ENCODE data around the gene CRLF2. TPM values are rescaled to one million over a fixed set of nuclear protein-coding genes. Genes with fewer than 3 reads are reported as not detected.
"Not testable (repeated sequence)": the region's sequence is repeated elsewhere in the genome, so short reads cannot be mapped to it uniquely, and the experiment has no call there.

Gene CRLF2
- total RNA-seq, 1 donor from 2014 or later, result not detected

- H3K27me3 Mint-ChIP-seq; CTCF ChIA-PET; H3K27ac Mint-ChIP-seq; DNase-seq; H3K36me3 Mint-ChIP-seq (ENCODE audit: low read depth); H3K4me3 Mint-ChIP-seq; H3K9me3 Mint-ChIP-seq; ATAC-seq (ENCODE audit: low read depth); H3K4me1 Mint-ChIP-seq; intact Hi-C loops (cut with micrococcal nuclease); POLR2A ChIA-PET: not testable (repeated sequence)
Observed at GRCh38 chrX:1174609-1175545, 37.6 kb downstream of the CRLF2 start.

GRCh38 chrX:1173435-1173834 is 39.0 kb downstream of the CRLF2 start:
- H3K36me3 Mint-ChIP-seq (ENCODE audit: low read depth); H3K27me3 Mint-ChIP-seq; intact Hi-C loops (cut with micrococcal nuclease); CTCF ChIA-PET; H3K4me3 Mint-ChIP-seq; H3K27ac Mint-ChIP-seq; ATAC-seq (ENCODE audit: low read depth); H3K9me3 Mint-ChIP-seq; POLR2A ChIA-PET; H3K4me1 Mint-ChIP-seq; DNase-seq: not testable (repeated sequence)

- intact Hi-C loops (cut with micrococcal nuclease), result no loop called here
- no peaks in the 10 kb centered on the region for H3K36me3 Mint-ChIP-seq (ENCODE audit: low read depth)
- H3K27me3 Mint-ChIP-seq, result no peaks in the 10 kb centered on the region
Observed at GRCh38 chrX:1172496-1172895, 40.0 kb downstream of the CRLF2 start.

GRCh38 chrX:1171915-1172314 is 40.5 kb downstream of the CRLF2 start:
- POLR2A ChIA-PET; CTCF ChIA-PET; H3K4me3 Mint-ChIP-seq; H3K36me3 Mint-ChIP-seq (ENCODE audit: low read depth); DNase-seq; intact Hi-C loops (cut with micrococcal nuclease); H3K27me3 Mint-ChIP-seq; ATAC-seq (ENCODE audit: low read depth); H3K4me1 Mint-ChIP-seq; H3K27ac Mint-ChIP-seq; H3K9me3 Mint-ChIP-seq: not testable (repeated sequence)

More at GRCh38 chrX:1172496-1172895, 40.0 kb downstream of the CRLF2 start:
- H3K4me3 Mint-ChIP-seq, result no peak overlapping the region
- no peaks in the 10 kb centered on the region for H3K4me1 Mint-ChIP-seq
- H3K27ac Mint-ChIP-seq, result no peak overlapping the region
- ATAC-seq (ENCODE audit: low read depth) (no peak), DNase-seq (no peak)
- ChIA-PET POLR2A (no interaction called here), CTCF (no interaction called here)
- H3K9me3 Mint-ChIP-seq, result no peaks in the 10 kb centered on the region
- no peak for TF ChIP-seq CTCF (IDR thresholded peaks at IDR 0.05)

GRCh38 chrX:1170243-1170642 is 42.2 kb downstream of the CRLF2 start:
- TF ChIP-seq CTCF (IDR thresholded peaks at IDR 0.05), result no peak
- Mint-ChIP-seq H3K27me3 (peaks cover 3% of the 10 kb centered on the region), H3K27ac (no peak overlapping the region), H3K9me3 (no peaks in the 10 kb centered on the region), H3K4me3 (no peak overlapping the region), H3K4me1 (peaks cover 4% of the 10 kb centered on the region), H3K36me3 (ENCODE audit: low read depth) (no peaks in the 10 kb centered on the region)
- DNase-seq (no peak), ATAC-seq (ENCODE audit: low read depth) (no peak)
- ChIA-PET POLR2A (no interaction called here), CTCF (no interaction called here)
- intact Hi-C loops (cut with micrococcal nuclease), result no loop called here

GRCh38 chrX:1169189-1169588 is 43.3 kb downstream of the CRLF2 start:
- Mint-ChIP-seq H3K27ac (no peak overlapping the region), H3K9me3 (no peaks in the 10 kb centered on the region), H3K4me3 (no peak overlapping the region), H3K4me1 (peaks cover 8% of the 10 kb centered on the region), H3K36me3 (ENCODE audit: low read depth) (no peaks in the 10 kb centered on the region), H3K27me3 (peaks cover 7% of the 10 kb centered on the region)
- ChIA-PET POLR2A (no interaction called here), CTCF (no interaction called here)
- no peak for TF ChIP-seq CTCF (IDR thresholded peaks at IDR 0.05)
- intact Hi-C loops (cut with micrococcal nuclease), result no loop called here
- ATAC-seq (ENCODE audit: low read depth) (no peak), DNase-seq (no peak)

Data from activated B cell treated with CpG ODN at 0.5 μM for 24 hours (primary cell).